ENCODE results near the gene ZNF831. TPM values are rescaled to one million over a fixed set of nuclear protein-coding genes. Genes with fewer than 3 reads are reported as not detected.
A peak's percentile ranks its signal among the peaks of the same experiment; 100 is the strongest.

Gene ZNF831
- total RNA-seq, 1 donor from 2014 or later, result not detected

DNA sequence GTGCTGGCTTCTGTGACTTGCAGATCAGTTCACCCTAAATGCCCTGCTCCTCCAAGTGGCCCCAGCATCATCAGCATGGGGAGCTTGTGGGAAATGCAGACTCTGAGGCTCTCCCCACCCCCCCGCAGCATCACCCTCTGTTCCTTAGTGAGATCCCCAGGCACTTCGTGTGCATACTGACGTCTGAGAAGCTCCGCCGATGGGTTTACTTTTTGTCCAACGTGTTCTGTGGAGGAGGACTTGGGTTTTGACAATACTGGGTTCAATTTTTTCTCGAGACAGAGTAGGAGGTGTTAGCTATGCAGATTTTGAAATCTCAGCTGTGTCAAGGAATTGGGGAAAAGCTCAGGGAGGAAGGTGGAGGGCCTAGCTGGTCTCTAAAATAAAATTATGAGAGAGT is 38.3 kb upstream of the ZNF831 start:
- peaks cover 29% of the 10 kb centered on the region for H3K4me1 Mint-ChIP-seq (ENCODE audit: low read depth)
- peak overlapping the region; percentile 30 for H3K27ac Mint-ChIP-seq
- H3K4me3 Mint-ChIP-seq (ENCODE audit: low read depth), result no peak overlapping the region
- no peaks in the 10 kb centered on the region for H3K36me3 Mint-ChIP-seq (ENCODE audit: insufficient read depth)
- H3K27me3 Mint-ChIP-seq, result peaks cover 34% of the 10 kb centered on the region
- TF ChIP-seq, protein P1, sequence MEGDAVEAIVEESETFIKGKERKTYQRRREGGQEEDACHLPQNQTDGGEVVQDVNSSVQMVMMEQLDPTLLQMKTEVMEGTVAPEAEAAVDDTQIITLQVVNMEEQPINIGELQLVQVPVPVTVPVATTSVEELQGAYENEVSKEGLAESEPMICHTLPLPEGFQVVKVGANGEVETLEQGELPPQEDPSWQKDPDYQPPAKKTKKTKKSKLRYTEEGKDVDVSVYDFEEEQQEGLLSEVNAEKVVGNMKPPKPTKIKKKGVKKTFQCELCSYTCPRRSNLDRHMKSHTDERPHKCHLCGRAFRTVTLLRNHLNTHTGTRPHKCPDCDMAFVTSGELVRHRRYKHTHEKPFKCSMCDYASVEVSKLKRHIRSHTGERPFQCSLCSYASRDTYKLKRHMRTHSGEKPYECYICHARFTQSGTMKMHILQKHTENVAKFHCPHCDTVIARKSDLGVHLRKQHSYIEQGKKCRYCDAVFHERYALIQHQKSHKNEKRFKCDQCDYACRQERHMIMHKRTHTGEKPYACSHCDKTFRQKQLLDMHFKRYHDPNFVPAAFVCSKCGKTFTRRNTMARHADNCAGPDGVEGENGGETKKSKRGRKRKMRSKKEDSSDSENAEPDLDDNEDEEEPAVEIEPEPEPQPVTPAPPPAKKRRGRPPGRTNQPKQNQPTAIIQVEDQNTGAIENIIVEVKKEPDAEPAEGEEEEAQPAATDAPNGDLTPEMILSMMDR (IDR thresholded peaks at IDR 0.05; ENCODE audit: unreplicated experiment), result no peak
- H3K9me3 Mint-ChIP-seq (ENCODE audit: low read depth), result peaks cover 4% of the 10 kb centered on the region
- DNase-seq (ENCODE audit: low spot score, unreplicated experiment), result no peak

GRCh38 chr20:59125836-59126235 is 37.8 kb upstream of the ZNF831 start:
- H3K9me3 Mint-ChIP-seq (ENCODE audit: low read depth), result peaks cover 4% of the 10 kb centered on the region
- peak overlapping the region; percentile 36 for H3K27ac Mint-ChIP-seq
- H3K4me1 Mint-ChIP-seq (ENCODE audit: low read depth), result peaks cover 29% of the 10 kb centered on the region
- H3K4me3 Mint-ChIP-seq (ENCODE audit: low read depth), result peak overlapping the region; percentile 31
- peaks cover 34% of the 10 kb centered on the region for H3K27me3 Mint-ChIP-seq
- DNase-seq (ENCODE audit: low spot score, unreplicated experiment), result no peak
- TF ChIP-seq, protein P1 (IDR thresholded peaks at IDR 0.05; ENCODE audit: unreplicated experiment), result no peak
- H3K36me3 Mint-ChIP-seq (ENCODE audit: insufficient read depth), result no peaks in the 10 kb centered on the region

- TF ChIP-seq, protein P1 (IDR thresholded peaks at IDR 0.05; ENCODE audit: unreplicated experiment), result no peak
- H3K4me1 Mint-ChIP-seq (ENCODE audit: low read depth), result peaks cover 29% of the 10 kb centered on the region
- no peaks in the 10 kb centered on the region for H3K36me3 Mint-ChIP-seq (ENCODE audit: insufficient read depth)
- H3K9me3 Mint-ChIP-seq (ENCODE audit: low read depth), result no peaks in the 10 kb centered on the region
- H3K4me3 Mint-ChIP-seq (ENCODE audit: low read depth), result no peak overlapping the region
- DNase-seq (ENCODE audit: low spot score, unreplicated experiment), result no peak
- peaks cover 26% of the 10 kb centered on the region for H3K27me3 Mint-ChIP-seq
- no peak overlapping the region for H3K27ac Mint-ChIP-seq
Measured at GRCh38 chr20:59127839-59128238, 35.8 kb upstream of the ZNF831 start.

- Mint-ChIP-seq H3K4me3 (ENCODE audit: low read depth) (no peak overlapping the region), H3K4me1 (ENCODE audit: low read depth) (peaks cover 5% of the 10 kb centered on the region)
- TF ChIP-seq, protein P1 (IDR thresholded peaks at IDR 0.05; ENCODE audit: unreplicated experiment), result no peak
Measured at GRCh38 chr20:59131551-59132285, 31.9 kb upstream of the ZNF831 start.

GRCh38 chr20:59134182-59134581 is 29.4 kb upstream of the ZNF831 start:
- H3K27ac Mint-ChIP-seq, result no peak overlapping the region
- peaks cover 32% of the 10 kb centered on the region for H3K27me3 Mint-ChIP-seq
- H3K4me3 Mint-ChIP-seq (ENCODE audit: low read depth), result no peak overlapping the region
- H3K9me3 Mint-ChIP-seq (ENCODE audit: low read depth), result peaks cover 9% of the 10 kb centered on the region
- no peaks in the 10 kb centered on the region for H3K36me3 Mint-ChIP-seq (ENCODE audit: insufficient read depth)
- no peak for DNase-seq (ENCODE audit: low spot score, unreplicated experiment)
- TF ChIP-seq, protein P1 (IDR thresholded peaks at IDR 0.05; ENCODE audit: unreplicated experiment), result no peak
- no peaks in the 10 kb centered on the region for H3K4me1 Mint-ChIP-seq (ENCODE audit: low read depth)

More at GRCh38 chr20:59131551-59132285, 31.9 kb upstream of the ZNF831 start:
- H3K27ac Mint-ChIP-seq, result no peak overlapping the region
- peaks cover 8% of the 10 kb centered on the region for H3K9me3 Mint-ChIP-seq (ENCODE audit: low read depth)
- DNase-seq (ENCODE audit: low spot score, unreplicated experiment), result no peak
- H3K36me3 Mint-ChIP-seq (ENCODE audit: insufficient read depth), result no peaks in the 10 kb centered on the region
- peaks cover 28% of the 10 kb centered on the region for H3K27me3 Mint-ChIP-seq

Measured in progenitor cell of endocrine pancreas (in vitro differentiated cells).